Measurements from ENCODE around the gene PRDX6.
"Not testable (repeated sequence)": the region's sequence is repeated elsewhere in the genome, so short reads cannot be mapped to it uniquely, and the experiment has no call there.

The PRDX6 gene

GRCh38 chr1:173470608-173471007 lies 6.5 kb upstream of the PRDX6 start:
- Histone ChIP-seq H3K36me3 (ENCODE audit: insufficient read depth, low read length) (no peaks in the 10 kb centered on the region), H3K4me2 (ENCODE audit: low read length) (no peak overlapping the region), H3K4me1 (ENCODE audit: control insufficient read depth, insufficient read depth, low read length) (peaks cover 27% of the 10 kb centered on the region), H3K9me3 (replicated peaks; ENCODE audit: low read length) (peaks cover 3% of the 10 kb centered on the region), H3K9ac (ENCODE audit: low read depth, low read length) (no peak overlapping the region), H3K4me3 (ENCODE audit: low read length) (no peak overlapping the region), H3K27me3 (ENCODE audit: control insufficient read depth, insufficient read depth, low read length) (no peaks in the 10 kb centered on the region)

- no peaks in the 10 kb centered on the region for H3K9me3 ChIP-seq (replicated peaks; ENCODE audit: low read length)
- H3K4me3 ChIP-seq (ENCODE audit: low read length), result peak overlapping the region; percentile 29
- H3K27me3 ChIP-seq (ENCODE audit: control insufficient read depth, insufficient read depth, low read length), result no peaks in the 10 kb centered on the region
- H3K4me1 ChIP-seq (ENCODE audit: control insufficient read depth, insufficient read depth, low read length), result peaks cover 39% of the 10 kb centered on the region
- no peaks in the 10 kb centered on the region for H3K36me3 ChIP-seq (ENCODE audit: insufficient read depth, low read length)
- H3K4me2 ChIP-seq (ENCODE audit: low read length), result peak overlapping the region; percentile 69
- H3K9ac ChIP-seq (ENCODE audit: low read depth, low read length), result peak overlapping the region; percentile 41
Observed at GRCh38 chr1:173473599-173474011, 3.5 kb upstream of the PRDX6 start.

GRCh38 chr1:173474097-173474779 lies 2.9 kb upstream of the PRDX6 start:
- H3K4me2 ChIP-seq (ENCODE audit: low read length), result peak overlapping the region; percentile 69
- no peaks in the 10 kb centered on the region for H3K9me3 ChIP-seq (replicated peaks; ENCODE audit: low read length)
- H3K4me3 ChIP-seq (ENCODE audit: low read length), result peak overlapping the region; percentile 29
- H3K27me3 ChIP-seq (ENCODE audit: control insufficient read depth, insufficient read depth, low read length), result no peaks in the 10 kb centered on the region
- peaks cover 45% of the 10 kb centered on the region for H3K4me1 ChIP-seq (ENCODE audit: control insufficient read depth, insufficient read depth, low read length)
- H3K36me3 ChIP-seq (ENCODE audit: insufficient read depth, low read length), result no peaks in the 10 kb centered on the region
- peak overlapping the region; percentile 41 for H3K9ac ChIP-seq (ENCODE audit: low read depth, low read length)

- peak overlapping the region; percentile 96 for H3K4me2 ChIP-seq (ENCODE audit: low read length)
Observed at GRCh38 chr1:173474780-173475421, 2.2 kb upstream of the PRDX6 start.

GRCh38 chr1:173475564-173476196 lies 1.5 kb upstream of the PRDX6 start:
- H3K9ac ChIP-seq (ENCODE audit: low read depth, low read length), result peak overlapping the region; percentile 86
- no peaks in the 10 kb centered on the region for H3K9me3 ChIP-seq (replicated peaks; ENCODE audit: low read length)
- H3K4me2 ChIP-seq (ENCODE audit: low read length), result peak overlapping the region; percentile 96
- peaks cover 10% of the 10 kb centered on the region for H3K36me3 ChIP-seq (ENCODE audit: insufficient read depth, low read length)
- H3K27me3 ChIP-seq (ENCODE audit: control insufficient read depth, insufficient read depth, low read length), result no peaks in the 10 kb centered on the region
- peaks cover 55% of the 10 kb centered on the region for H3K4me1 ChIP-seq (ENCODE audit: control insufficient read depth, insufficient read depth, low read length)
- peak overlapping the region; percentile 88 for H3K4me3 ChIP-seq (ENCODE audit: low read length)

More at GRCh38 chr1:173474780-173475421, 2.2 kb upstream of the PRDX6 start:
- not testable (repeated sequence) for H3K9me3 ChIP-seq (replicated peaks; ENCODE audit: low read length); H3K27me3 ChIP-seq (ENCODE audit: control insufficient read depth, insufficient read depth, low read length); H3K36me3 ChIP-seq (ENCODE audit: insufficient read depth, low read length)
- H3K9ac ChIP-seq (ENCODE audit: low read depth, low read length), result peak overlapping the region; percentile 86
- H3K4me3 ChIP-seq (ENCODE audit: low read length), result peak overlapping the region; percentile 88
- peaks cover 51% of the 10 kb centered on the region for H3K4me1 ChIP-seq (ENCODE audit: control insufficient read depth, insufficient read depth, low read length)

GRCh38 chr1:173476197-173476664 lies 904 bp upstream of the PRDX6 start:
- Histone ChIP-seq H3K9ac (ENCODE audit: low read depth, low read length) (peak overlapping the region; percentile 86), H3K4me2 (ENCODE audit: low read length) (peak overlapping the region; percentile 96), H3K4me3 (ENCODE audit: low read length) (peak overlapping the region; percentile 88), H3K9me3 (replicated peaks; ENCODE audit: low read length) (no peaks in the 10 kb centered on the region), H3K27me3 (ENCODE audit: control insufficient read depth, insufficient read depth, low read length) (no peaks in the 10 kb centered on the region), H3K36me3 (ENCODE audit: insufficient read depth, low read length) (peaks cover 15% of the 10 kb centered on the region), H3K4me1 (ENCODE audit: control insufficient read depth, insufficient read depth, low read length) (peaks cover 55% of the 10 kb centered on the region)

- Histone ChIP-seq H3K27me3 (ENCODE audit: control insufficient read depth, insufficient read depth, low read length) (no peaks in the 10 kb centered on the region), H3K9me3 (replicated peaks; ENCODE audit: low read length) (no peaks in the 10 kb centered on the region), H3K4me1 (ENCODE audit: control insufficient read depth, insufficient read depth, low read length) (peaks cover 55% of the 10 kb centered on the region), H3K4me3 (ENCODE audit: low read length) (peak overlapping the region; percentile 88), H3K9ac (ENCODE audit: low read depth, low read length) (peak overlapping the region; percentile 92), H3K4me2 (ENCODE audit: low read length) (peak overlapping the region; percentile 96), H3K36me3 (ENCODE audit: insufficient read depth, low read length) (peaks cover 21% of the 10 kb centered on the region)
Observed at GRCh38 chr1:173476665-173477285, 360 bp upstream of the PRDX6 start.

- Histone ChIP-seq H3K4me3 (ENCODE audit: low read length) (peak overlapping the region; percentile 86), H3K9ac (ENCODE audit: low read depth, low read length) (peak overlapping the region; percentile 92), H3K9me3 (replicated peaks; ENCODE audit: low read length) (no peaks in the 10 kb centered on the region), H3K36me3 (ENCODE audit: insufficient read depth, low read length) (peaks cover 35% of the 10 kb centered on the region), H3K4me2 (ENCODE audit: low read length) (peak overlapping the region; percentile 95), H3K4me1 (ENCODE audit: control insufficient read depth, insufficient read depth, low read length) (peaks cover 52% of the 10 kb centered on the region), H3K27me3 (ENCODE audit: control insufficient read depth, insufficient read depth, low read length) (no peaks in the 10 kb centered on the region)
Observed at GRCh38 chr1:173478094-173478674, 1.0 kb downstream of the PRDX6 start.

GRCh38 chr1:173479649-173480048 lies 2.5 kb downstream of the PRDX6 start:
- Histone ChIP-seq H3K9me3 (replicated peaks; ENCODE audit: low read length) (no peaks in the 10 kb centered on the region), H3K27me3 (ENCODE audit: control insufficient read depth, insufficient read depth, low read length) (no peaks in the 10 kb centered on the region), H3K4me1 (ENCODE audit: control insufficient read depth, insufficient read depth, low read length) (peaks cover 38% of the 10 kb centered on the region), H3K9ac (ENCODE audit: low read depth, low read length) (peak overlapping the region; percentile 92), H3K36me3 (ENCODE audit: insufficient read depth, low read length) (peaks cover 46% of the 10 kb centered on the region), H3K4me2 (ENCODE audit: low read length) (peak overlapping the region; percentile 95), H3K4me3 (ENCODE audit: low read length) (peak overlapping the region; percentile 86)

- H3K36me3 ChIP-seq (ENCODE audit: insufficient read depth, low read length), result peaks cover 63% of the 10 kb centered on the region
- H3K27me3 ChIP-seq (ENCODE audit: control insufficient read depth, insufficient read depth, low read length), result no peaks in the 10 kb centered on the region
- H3K4me1 ChIP-seq (ENCODE audit: control insufficient read depth, insufficient read depth, low read length), result peaks cover 22% of the 10 kb centered on the region
- no peaks in the 10 kb centered on the region for H3K9me3 ChIP-seq (replicated peaks; ENCODE audit: low read length)
- no peak overlapping the region for H3K4me2 ChIP-seq (ENCODE audit: low read length)
- no peak overlapping the region for H3K4me3 ChIP-seq (ENCODE audit: low read length)
- no peak overlapping the region for H3K9ac ChIP-seq (ENCODE audit: low read depth, low read length)
Observed at GRCh38 chr1:173481195-173481772, 4.1 kb downstream of the PRDX6 start.

- H3K9ac ChIP-seq (ENCODE audit: low read depth, low read length), result no peak overlapping the region
- H3K36me3 ChIP-seq (ENCODE audit: insufficient read depth, low read length), result peaks cover 77% of the 10 kb centered on the region
- no peaks in the 10 kb centered on the region for H3K9me3 ChIP-seq (replicated peaks; ENCODE audit: low read length)
- H3K4me2 ChIP-seq (ENCODE audit: low read length), result no peak overlapping the region
- no peaks in the 10 kb centered on the region for H3K27me3 ChIP-seq (ENCODE audit: control insufficient read depth, insufficient read depth, low read length)
- H3K4me1 ChIP-seq (ENCODE audit: control insufficient read depth, insufficient read depth, low read length), result peaks cover 21% of the 10 kb centered on the region
- H3K4me3 ChIP-seq (ENCODE audit: low read length), result no peak overlapping the region
Observed at GRCh38 chr1:173482683-173483082, 5.5 kb downstream of the PRDX6 start.

Data from skeletal muscle satellite cell (primary cell).